ENCODE data around the gene OBSCN.

Gene OBSCN

GRCh38 chr1:228170666-228171065, 37.2 kb upstream of the OBSCN start:
- DNase-seq (ENCODE audit: low read depth), result no peak

GRCh38 chr1:228171221-228171891, 36.5 kb upstream of the OBSCN start:
- DNase-seq (ENCODE audit: low read depth), result no peak

GRCh38 chr1:228172591-228173527, 35.0 kb upstream of the OBSCN start:
- DNase-seq (ENCODE audit: low read depth), result no peak

- peak; percentile 25 for DNase-seq (ENCODE audit: low read depth)
These were observed 34.0 kb upstream of the OBSCN start for GRCh38 chr1:228173528-228174481.

GRCh38 chr1:228174482-228175315, 33.1 kb upstream of the OBSCN start:
- peak; percentile 28 for DNase-seq (ENCODE audit: low read depth)

- DNase-seq (ENCODE audit: low read depth), result no peak
These were observed 32.4 kb upstream of the OBSCN start for GRCh38 chr1:228175316-228176023.

GRCh38 chr1:228176024-228176395, 31.8 kb upstream of the OBSCN start:
- no peak for DNase-seq (ENCODE audit: low read depth)

- DNase-seq (ENCODE audit: low read depth), result no peak
These were observed 31.2 kb upstream of the OBSCN start for GRCh38 chr1:228176461-228177182.

GRCh38 chr1:228177183-228177475, 30.7 kb upstream of the OBSCN start:
- no peak for DNase-seq (ENCODE audit: low read depth)

GRCh38 chr1:228177721-228178710, 29.8 kb upstream of the OBSCN start:
- no peak for DNase-seq (ENCODE audit: low read depth)

- DNase-seq (ENCODE audit: low read depth), result no peak
These were observed 28.8 kb upstream of the OBSCN start for GRCh38 chr1:228178737-228179684.

- no peak for DNase-seq (ENCODE audit: low read depth)
These were observed 27.4 kb upstream of the OBSCN start for GRCh38 chr1:228180271-228180958.

- DNase-seq (ENCODE audit: low read depth), result no peak
These were observed 26.7 kb upstream of the OBSCN start for GRCh38 chr1:228180959-228181644.

- no peak for DNase-seq (ENCODE audit: low read depth)
These were observed 26.2 kb upstream of the OBSCN start for GRCh38 chr1:228181645-228182034.

- DNase-seq (ENCODE audit: low read depth), result no peak
These were observed 25.4 kb upstream of the OBSCN start for GRCh38 chr1:228182296-228183030.

GRCh38 chr1:228184152-228184551, 23.7 kb upstream of the OBSCN start:
- no peak for DNase-seq (ENCODE audit: low read depth)

Measured in activated T-cell treated with anti-CD3 and anti-CD28 coated beads for 1 hour (primary cell).